ENCODE data around the gene ABCA8.

ABCA8 gene

GRCh38 chr17:68868708-68869107 is 86.5 kb downstream of the ABCA8 start:
- no peak for DNase-seq

GRCh38 chr17:68867759-68868516 is 87.3 kb downstream of the ABCA8 start:
- no peak for DNase-seq

GRCh38 chr17:68865584-68865983 is 89.6 kb downstream of the ABCA8 start:
- no peak for DNase-seq

GRCh38 chr17:68863091-68863652 is 92.0 kb downstream of the ABCA8 start:
- DNase-seq = no peak

- no peak for DNase-seq
Observed at GRCh38 chr17:68861602-68862001, 93.6 kb downstream of the ABCA8 start.

- no peak for DNase-seq
Observed at GRCh38 chr17:68860941-68861340, 94.3 kb downstream of the ABCA8 start.

GRCh38 chr17:68854452-68854851 is 100.7 kb downstream of the ABCA8 start:
- DNase-seq = no peak

GRCh38 chr17:68853439-68853838 is 101.8 kb downstream of the ABCA8 start:
- no peak for DNase-seq

- no peak for DNase-seq
Observed at GRCh38 chr17:68853036-68853435, 102.2 kb downstream of the ABCA8 start.

GRCh38 chr17:68851890-68852289 is 103.3 kb downstream of the ABCA8 start:
- no peak for DNase-seq

GRCh38 chr17:68850749-68851510 is 104.3 kb downstream of the ABCA8 start:
- no peak for DNase-seq

GRCh38 chr17:68849673-68850610 is 105.2 kb downstream of the ABCA8 start:
- no peak for DNase-seq

GRCh38 chr17:68847711-68848110 is 107.5 kb downstream of the ABCA8 start:
- no peak for DNase-seq

GRCh38 chr17:68843522-68843921 is 111.7 kb downstream of the ABCA8 start:
- no peak for DNase-seq

GRCh38 chr17:68840073-68840472 is 115.1 kb downstream of the ABCA8 start:
- DNase-seq = no peak

GRCh38 chr17:68835071-68835470 is 120.1 kb downstream of the ABCA8 start:
- DNase-seq = no peak

GRCh38 chr17:68834328-68834836 is 120.8 kb downstream of the ABCA8 start:
- DNase-seq = no peak

GRCh38 chr17:68832109-68832802 is 122.9 kb downstream of the ABCA8 start:
- DNase-seq = no peak

- no peak for DNase-seq
Observed at GRCh38 chr17:68831170-68831569, 124.0 kb downstream of the ABCA8 start.

- no peak for DNase-seq
Observed at GRCh38 chr17:68830313-68830712, 124.9 kb downstream of the ABCA8 start.

- DNase-seq = no peak
Observed at GRCh38 chr17:68829211-68829610, 126.0 kb downstream of the ABCA8 start.

- DNase-seq = no peak
Observed at GRCh38 chr17:68824707-68825106, 130.5 kb downstream of the ABCA8 start.
